B cell (primary cell): ENCODE data around the gene MRC2. TPM values are rescaled to one million over a fixed set of nuclear protein-coding genes. Genes with fewer than 3 reads are reported as not detected.

Experiments used
- ATAC-seq: fragments of 200-7000 bp; cut with Tn5 transposase; one replicate; pipeline ENCODE4 v1.10.0; 2021; ENCODE audit warnings: low read depth, mild to moderate bottlenecking, moderate number of reproducible peaks, moderate library complexity
- CTCF ChIA-PET: fragments of 350-600 bp; sonication (Branson Sonifier 250); formaldehyde crosslinking; loops from one replicate; lab custom pipeline; 2021; ENCODE audit warnings: antibody characterized with exemption, inconsistent platforms; lab: Charles Lee
- POLR2A ChIA-PET: fragments of 350-600 bp; sonication (Branson Sonifier 250); formaldehyde crosslinking; loops from one replicate; lab custom pipeline; 2021; ENCODE audit warnings: antibody characterized with exemption; lab: Charles Lee
- DNase-seq: peaks from one replicate; pipeline ENCODE4 v3.0.0; 2013
- H2AFZ ChIP-seq: 2 replicates; pipeline ENCODE4 v1.6.1; 2012; ENCODE audit warnings: mild to moderate bottlenecking, low read depth, low read length; ENCODE audit not compliant: insufficient read depth, poor library complexity, severe bottlenecking
- H3K27ac ChIP-seq, 2 donors: 1 replicate in 1 of 2; 2 replicates in 1 of 2; pipeline ENCODE4 v1.5.1; 2012 to 2013; ENCODE audit warnings: low read length in 2 of 2, mild to moderate bottlenecking in 2 of 2, moderate library complexity in 1 of 2
- H3K27me3 ChIP-seq, 4 experiments: fragments of 200-600 bp in 1 of 4; sonication (generic) in 1 of 4; replicated peaks in 1 of 4; 1 replicate in 2 of 4; 2 replicates in 2 of 4; pipeline versions ENCODE4 v1.6.1 to v1.7.0; 2013 to 2016; ENCODE audit warnings: low read length in 3 of 4, mild to moderate bottlenecking in 2 of 4, mixed read lengths in 1 of 4, moderate library complexity in 1 of 4; ENCODE audit not compliant: insufficient read depth in 4 of 4, control insufficient read depth in 3 of 4; ENCODE audit errors: control extremely low read depth in 1 of 4
- H3K36me3 ChIP-seq, 2 experiments: replicated peaks in 1 of 2; 1 replicate in 1 of 2; 2 replicates in 1 of 2; pipeline versions ENCODE4 v1.6.1 to v1.7.1; 2013; ENCODE audit warnings: low read length in 1 of 2; ENCODE audit not compliant: insufficient read depth in 2 of 2, control insufficient read depth in 1 of 2; ENCODE audit errors: control extremely low read depth in 1 of 2, extremely low read depth in 1 of 2
- H3K4me1 ChIP-seq, 2 donors: fragments of 200-600 bp in 1 of 2; sonication (generic) in 1 of 2; 1 replicate in 1 of 2; 2 replicates in 1 of 2; pipeline versions ENCODE4 v1.5.1 to v1.6.1; 2013 to 2017; ENCODE audit warnings: low read length in 2 of 2; ENCODE audit not compliant: control insufficient read depth in 2 of 2, insufficient read depth in 2 of 2
- H3K4me2 ChIP-seq: replicated peaks from 2 replicates; pipeline ENCODE3; 2012; ENCODE audit warnings: mild to moderate bottlenecking, low read depth, low read length; ENCODE audit not compliant: poor library complexity, severe bottlenecking
- H3K4me3 ChIP-seq, 5 experiments: fragments of 200-600 bp in 1 of 5; sonication (generic) in 1 of 5; 1 replicate in 3 of 5; 2 replicates in 2 of 5; pipeline versions ENCODE4 v1.5.1 to v1.7.0; 2011 to 2016; ENCODE audit warnings: low read length in 4 of 5, mild to moderate bottlenecking in 4 of 5, low read depth in 2 of 5, control low read depth in 1 of 5, moderate library complexity in 1 of 5; ENCODE audit not compliant: insufficient read depth in 1 of 5; ENCODE audit errors: control extremely low read depth in 1 of 5, extremely low read depth in 1 of 5
- H3K79me2 ChIP-seq: fragments of 200-600 bp; sonication (generic); one replicate; pipeline ENCODE4 v1.6.0; 2016; ENCODE audit warnings: low read length; ENCODE audit not compliant: control insufficient read depth, insufficient read depth
- H3K9ac ChIP-seq: fragments of 200-600 bp; sonication (generic); 2 replicates; pipeline ENCODE4 v1.6.1; 2017; ENCODE audit warnings: mild to moderate bottlenecking, low read length, moderate library complexity
- H3K9me3 ChIP-seq, 3 donors: one replicate each; pipeline versions ENCODE4 v1.6.1 to v1.7.1; 2013; ENCODE audit warnings: low read length in 2 of 3; ENCODE audit not compliant: control insufficient read depth in 2 of 3, insufficient read depth in 1 of 3; ENCODE audit errors: control extremely low read depth in 1 of 3
- H4K20me1 ChIP-seq: 2 replicates; pipeline ENCODE4 v1.6.0; 2012; ENCODE audit warnings: mild to moderate bottlenecking, low read length; ENCODE audit not compliant: insufficient read depth, control insufficient read depth, poor library complexity, severe bottlenecking
- H3K27ac Mint-ChIP-seq: one replicate; pipeline ENCODE4 v1.8.0; 2021; ENCODE audit warnings: mixed read lengths
- H3K27me3 Mint-ChIP-seq: one replicate; pipeline ENCODE4 v1.8.0; 2021; ENCODE audit warnings: mixed read lengths
- H3K4me1 Mint-ChIP-seq: one replicate; pipeline ENCODE4 v1.8.0; 2021; ENCODE audit warnings: mixed read lengths
- H3K4me3 Mint-ChIP-seq: one replicate; pipeline ENCODE4 v1.8.0; 2021; ENCODE audit warnings: mixed read lengths
- H3K9me3 Mint-ChIP-seq: one replicate; pipeline ENCODE4 v1.8.0; 2022; ENCODE audit warnings: mixed read lengths; ENCODE audit not compliant: insufficient read depth
- EZH2 ChIP-seq: IDR thresholded peaks from 2 replicates; pipeline ENCODE4 v1.6.1; 2012; ENCODE audit warnings: borderline replicate concordance, low read depth, mild to moderate bottlenecking, moderate library complexity, low read length; ENCODE audit not compliant: insufficient read depth, poor library complexity, severe bottlenecking
- WGBS: methylation state at CpG from one replicate; pipeline ENCODE4 v1.1.5; 2013; ENCODE audit warnings: missing lambda C conversion rate; ENCODE audit not compliant: insufficient coverage; 5-methylcytosine and 5-hydroxymethylcytosine counted together
- intact Hi-C: fragments of 100-400 bp; cut with micrococcal nuclease; formaldehyde crosslinking; loops from one replicate; pipeline ENCODE4 v1.10.0; 2022
- polyA plus RNA-seq: library from polyadenylated mRNA; depleted of rRNA; stranded (reverse); fragments of >200 nt; gene quantifications from 2 replicates; pipeline ENCODE4 v1.2.3, GENCODE V29; 2012
- total RNA-seq, 2 donors: library from RNA; stranded (reverse); fragments of 120-200 nt in 1 of 2; gene quantifications; 1 replicate in 1 of 2; 2 replicates in 1 of 2; pipeline versions ENCODE4 v1.2.3 to v1.2.4, GENCODE V29; 2013 to 2022
- TF ChIP-seq, protein P1 (sequence below): fragments of 200-600 bp; IDR thresholded peaks from one replicate; pipeline ENCODE4 v1.8.0; 2022; ENCODE audit warnings: antibody characterized with exemption, mild to moderate bottlenecking

MRC2 gene
- total and polyA plus RNA-seq, 2 donors (not counting 1 experiment from before 2014, with no cell fraction given) = 0.09 to 0.34 TPM

DNA sequence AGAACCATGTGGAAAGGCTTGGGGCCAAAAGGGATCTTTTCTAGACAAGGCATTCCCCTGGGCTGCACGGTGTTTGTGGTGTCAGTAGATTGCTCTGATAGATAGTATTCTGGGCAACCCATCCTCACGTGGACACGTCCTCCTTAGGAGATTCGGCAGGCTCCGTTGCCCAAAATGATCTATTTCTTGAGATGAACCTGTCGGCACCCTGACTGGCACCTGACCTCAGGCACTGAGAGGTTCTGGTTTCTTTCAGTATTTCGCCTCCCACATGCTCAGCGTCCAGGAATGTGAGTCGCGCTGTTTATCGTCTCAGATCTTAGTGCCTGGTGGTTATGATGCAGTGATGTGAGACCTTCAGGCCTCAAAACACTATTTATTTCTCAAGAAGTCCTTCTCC is 91.0 kb downstream of the MRC2 start:
- Mint-ChIP-seq H3K27ac (no peak overlapping the region), H3K9me3 (no peaks in the 10 kb centered on the region), H3K4me3 (no peak overlapping the region), H3K4me1 (peaks cover 17% of the 10 kb centered on the region), H3K27me3 (peaks cover 8% of the 10 kb centered on the region)
- WGBS = 94% methylated on average over 6 of the region's 11 CpGs
- H3K79me2 ChIP-seq = no peaks in the 10 kb centered on the region
- ChIA-PET CTCF (no interaction called here), POLR2A (no interaction called here)
- TF ChIP-seq, protein P1, sequence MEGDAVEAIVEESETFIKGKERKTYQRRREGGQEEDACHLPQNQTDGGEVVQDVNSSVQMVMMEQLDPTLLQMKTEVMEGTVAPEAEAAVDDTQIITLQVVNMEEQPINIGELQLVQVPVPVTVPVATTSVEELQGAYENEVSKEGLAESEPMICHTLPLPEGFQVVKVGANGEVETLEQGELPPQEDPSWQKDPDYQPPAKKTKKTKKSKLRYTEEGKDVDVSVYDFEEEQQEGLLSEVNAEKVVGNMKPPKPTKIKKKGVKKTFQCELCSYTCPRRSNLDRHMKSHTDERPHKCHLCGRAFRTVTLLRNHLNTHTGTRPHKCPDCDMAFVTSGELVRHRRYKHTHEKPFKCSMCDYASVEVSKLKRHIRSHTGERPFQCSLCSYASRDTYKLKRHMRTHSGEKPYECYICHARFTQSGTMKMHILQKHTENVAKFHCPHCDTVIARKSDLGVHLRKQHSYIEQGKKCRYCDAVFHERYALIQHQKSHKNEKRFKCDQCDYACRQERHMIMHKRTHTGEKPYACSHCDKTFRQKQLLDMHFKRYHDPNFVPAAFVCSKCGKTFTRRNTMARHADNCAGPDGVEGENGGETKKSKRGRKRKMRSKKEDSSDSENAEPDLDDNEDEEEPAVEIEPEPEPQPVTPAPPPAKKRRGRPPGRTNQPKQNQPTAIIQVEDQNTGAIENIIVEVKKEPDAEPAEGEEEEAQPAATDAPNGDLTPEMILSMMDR = no peak
- TF ChIP-seq EZH2 = no peak
- H4K20me1 ChIP-seq = no peaks in the 10 kb centered on the region
- no peak for ATAC-seq
- H3K27me3 ChIP-seq = no peaks in the 10 kb centered on the region
- no peak overlapping the region for H3K4me3 ChIP-seq
- H3K9ac ChIP-seq = no peak overlapping the region
- intact Hi-C loops = no loop called here
- H3K36me3 ChIP-seq = no peaks in the 10 kb centered on the region
- H3K9me3 ChIP-seq = no peaks in the 10 kb centered on the region
- no peak overlapping the region for H3K4me2 ChIP-seq
- H3K4me1 ChIP-seq = peaks cover 8 to 20% of the 10 kb centered on the region in 2 donors
- DNase-seq = no peak
- H3K27ac ChIP-seq = no peak overlapping the region
- no peak overlapping the region for H2AFZ ChIP-seq

DNA sequence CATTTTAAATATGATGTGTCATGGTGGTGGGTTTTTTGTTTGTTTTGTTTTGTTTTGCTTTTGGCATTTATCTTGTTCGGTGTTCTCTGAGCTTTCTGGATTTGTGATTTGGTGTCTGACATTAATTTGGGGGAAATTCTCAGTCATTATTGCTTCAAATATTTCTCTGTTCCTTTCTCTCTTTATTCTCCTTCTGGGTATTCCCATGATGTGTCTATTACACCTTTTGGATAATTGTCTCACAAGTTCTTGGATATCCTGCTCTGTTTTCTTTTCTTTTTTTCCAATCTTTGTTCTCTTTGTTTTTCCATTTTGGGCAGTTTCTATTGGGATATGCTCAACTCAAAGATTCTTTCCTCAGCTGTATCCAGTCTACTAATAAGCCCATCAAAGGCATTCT is 92.1 kb downstream of the MRC2 start:
- Histone ChIP-seq H3K4me2 (peak overlapping the region; percentile 21), H3K9ac (no peak overlapping the region), H3K4me1 (peaks cover 14 to 28% of the 10 kb centered on the region in 2 donors), H4K20me1 (no peaks in the 10 kb centered on the region), H2AFZ (peak overlapping the region; percentile 8), H3K27ac (peak overlapping the region in 1 of 2 donors; percentile 23), H3K79me2 (no peaks in the 10 kb centered on the region), H3K4me3 (no peak overlapping the region), H3K27me3 (no peaks in the 10 kb centered on the region), H3K9me3 (no peaks in the 10 kb centered on the region), H3K36me3 (no peaks in the 10 kb centered on the region)
- H3K27me3 Mint-ChIP-seq = peaks cover 8% of the 10 kb centered on the region
- no peak overlapping the region for H3K27ac Mint-ChIP-seq
- WGBS = no CpG with 5 or more reads among the region's 1 CpG
- intact Hi-C loops = no loop called here
- ChIA-PET POLR2A (no interaction called here), CTCF (interaction anchor here (2.4 kb wide), 1 partner anchor 687 kb away, joined by 7 read pairs; no protein-coding TSS in a partner anchor)
- no peaks in the 10 kb centered on the region for H3K9me3 Mint-ChIP-seq
- no peak for ATAC-seq
- DNase-seq = no peak
- no peak overlapping the region for H3K4me3 Mint-ChIP-seq
- peaks cover 28% of the 10 kb centered on the region for H3K4me1 Mint-ChIP-seq
- no peak for TF ChIP-seq EZH2
- TF ChIP-seq, protein P1 = no peak
